ENCODE data around the gene SSBP4. TPM values are rescaled to one million over a fixed set of nuclear protein-coding genes. Genes with fewer than 3 reads are reported as not detected.

SSBP4 gene
- total and polyA plus RNA-seq, 2 donors (not counting 3 experiments of a cell fraction or from before 2014, with no cell fraction given): 89.6 to 151 TPM

- peak overlapping the region; percentile 30 for H2AFZ ChIP-seq (ENCODE audit: low read depth, low read length)
- H3K27me3 ChIP-seq (ENCODE audit: control insufficient read depth in 2 of 2, insufficient read depth in 2 of 2, low read length in 2 of 2): no peaks in the 10 kb centered on the region
- H3K79me2 ChIP-seq (ENCODE audit: control insufficient read depth, insufficient read depth, low read length): peaks cover 3% of the 10 kb centered on the region
- peak overlapping the region; percentile 12 for H3K27ac ChIP-seq (ENCODE audit: insufficient read depth, low read depth, low read length)
- no peaks in the 10 kb centered on the region for H3K9me1 ChIP-seq (replicated peaks; ENCODE audit: control insufficient read depth, extremely low read depth, insufficient read depth, low read length)
- peak overlapping the region; percentile 29 to 69 (median 50) for H3K4me3 ChIP-seq (replicated peaks in 1 of 3; ENCODE audit: insufficient read depth in 1 of 3, low read depth in 1 of 3, low read length in 3 of 3)
- peaks cover 19% of the 10 kb centered on the region for H3K4me1 ChIP-seq (ENCODE audit: control insufficient read depth, extremely low read depth, insufficient read depth, low read length)
- peaks cover 0 to 2% of the 10 kb centered on the region in 2 experiments for H3K36me3 ChIP-seq (ENCODE audit: control insufficient read depth in 2 of 2, extremely low read depth in 1 of 2, insufficient read depth in 2 of 2, low read length in 2 of 2)
- BruUV-seq (replicated peaks): no TSS peak
- H4K20me1 ChIP-seq (replicated peaks; ENCODE audit: control insufficient read depth, extremely low read depth, insufficient read depth, low read length): no peaks in the 10 kb centered on the region
- CTCF ChIA-PET: no interaction called here
- H3K9ac ChIP-seq (replicated peaks; ENCODE audit: extremely low read depth, insufficient read depth, low read length): peak overlapping the region; percentile 17
- dilution Hi-C loops (cut with MboI; ENCODE audit: extremely low pct_ligation_motif_present, low sequenced_read_pairs): no loop called here
- POLR2A ChIA-PET: no interaction called here
- TF ChIP-seq FOS (IDR thresholded peaks at IDR 0.05; ENCODE audit: borderline replicate concordance, insufficient read depth, low read length) (no peak), EZH2 (IDR thresholded peaks at IDR 0.05; ENCODE audit: borderline replicate concordance, low read depth, low read length, severe bottlenecking) (no peak), CTCF (IDR thresholded peaks at IDR 0.05; ENCODE audit: extremely low read depth in 1 of 2, insufficient read depth in 1 of 2, low read depth in 1 of 2, low read length in 2 of 2) (peak in 1 of 2 donors; percentile 7), JUN (IDR thresholded peaks at IDR 0.05; ENCODE audit: borderline replicate concordance, insufficient read depth, insufficient read length, low read depth) (no peak), POLR2AphosphoS5 (IDR thresholded peaks at IDR 0.05; ENCODE audit: insufficient read depth, low read depth, low read length) (peak; percentile 53), MAX (IDR thresholded peaks at IDR 0.05; ENCODE audit: insufficient read depth, insufficient read length) (peak; percentile 35), GATA2 (IDR thresholded peaks at IDR 0.05; ENCODE audit: insufficient read depth, insufficient read length, low read depth, low read length) (no peak), MYC (IDR thresholded peaks at IDR 0.05; ENCODE audit: low read depth, low read length) (no peak)
- no peaks in the 10 kb centered on the region for H3K9me3 ChIP-seq (replicated peaks; ENCODE audit: control insufficient read depth, insufficient read depth, low read length)
- DNase-seq (ENCODE audit: low read depth, low spot score) (no peak), FAIRE-seq (peak; percentile 58)
- intact Hi-C loops (cut with micrococcal nuclease): no loop called here
- peak overlapping the region; percentile 44 for H3K4me2 ChIP-seq (ENCODE audit: insufficient read depth, low read length)
Observed at GRCh38 chr19:18433015-18433691, 14.0 kb downstream of the SSBP4 start.
